ENCODE results near the gene GMDS.

DNA sequence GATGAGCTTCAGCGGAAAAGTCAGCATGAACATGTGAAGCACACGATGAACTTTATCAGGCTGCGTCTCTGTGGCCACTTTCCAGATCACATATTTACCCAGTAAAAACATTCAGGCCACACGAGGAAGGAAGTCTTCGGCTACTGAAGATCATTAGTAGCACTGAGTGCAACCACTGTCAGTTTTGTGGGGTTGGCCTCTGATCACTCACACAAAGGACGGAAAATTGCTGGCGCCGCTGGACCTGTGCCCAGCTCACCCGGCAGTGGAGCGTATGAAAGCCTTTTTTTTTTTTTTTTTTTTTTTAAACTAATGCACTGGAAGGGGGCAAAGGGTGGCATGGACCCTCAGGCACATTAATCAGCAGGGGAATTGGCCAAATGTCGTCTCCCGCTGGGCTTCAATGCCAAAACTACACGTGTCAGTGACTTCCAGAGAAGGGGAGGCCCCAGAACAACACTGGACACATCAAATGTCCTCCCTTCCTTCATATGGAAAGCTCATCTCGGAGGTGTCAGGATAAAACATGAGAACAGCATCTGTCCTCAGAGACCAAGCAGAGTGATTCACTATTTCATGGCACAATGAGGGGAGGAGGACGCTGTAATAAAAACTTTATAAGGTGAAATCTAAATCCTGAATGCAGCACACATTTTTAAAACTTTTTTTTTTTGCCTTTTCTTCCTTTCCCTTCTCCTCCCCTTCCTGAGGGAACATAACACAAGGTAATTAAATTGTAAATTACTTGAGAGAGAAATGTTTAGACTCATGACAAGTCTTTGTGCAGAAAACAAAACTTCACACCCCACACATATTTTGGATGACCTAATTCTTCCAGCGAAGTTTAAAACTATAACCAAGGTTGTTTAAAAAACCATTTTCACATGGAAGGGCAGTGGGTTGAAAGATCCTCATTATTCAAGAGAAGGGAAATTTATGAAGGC lies 412.3 kb downstream of the GMDS start:
- TF ChIP-seq CTCF (IDR thresholded peaks at IDR 0.05) (no peak), EP300 (IDR thresholded peaks at IDR 0.05) (no peak), POLR2A (IDR thresholded peaks at IDR 0.05) (no peak)

Data from ovary (tissue), 3 donors.